HUES64 (cell line): ENCODE results near the gene SMS.

Experiments
- H3K27ac ChIP-seq: 2 replicates; pipeline ENCODE4 v1.7.0; 2013; ENCODE audit warnings: low read depth, low read length, inconsistent platforms
- H3K27me3 ChIP-seq: 2 replicates; pipeline ENCODE4 v1.6.1; 2013; ENCODE audit warnings: mild to moderate bottlenecking, low read length; ENCODE audit not compliant: insufficient read depth
- H3K36me3 ChIP-seq: 2 replicates; pipeline ENCODE4 v1.6.1; 2013; ENCODE audit warnings: mild to moderate bottlenecking, low read length; ENCODE audit not compliant: insufficient read depth
- H3K4me1 ChIP-seq: 2 replicates; pipeline ENCODE4 v1.6.1; 2013; ENCODE audit warnings: mild to moderate bottlenecking, low read length, moderate library complexity; ENCODE audit not compliant: insufficient read depth
- H3K4me3 ChIP-seq: 2 replicates; pipeline ENCODE4 v1.5.1; 2013; ENCODE audit warnings: mild to moderate bottlenecking, low read length, moderate library complexity
- H3K9ac ChIP-seq: 2 replicates; pipeline ENCODE4 v1.6.1; 2013; ENCODE audit warnings: mild to moderate bottlenecking, low read depth, low read length
- H3K9me3 ChIP-seq: 2 replicates; pipeline ENCODE4 v1.6.1; 2013; ENCODE audit warnings: low read depth, low read length; ENCODE audit not compliant: insufficient read depth
- WGBS: fragments of 150-250, 120-280 bp; methylation state at CpG from one replicate; pipeline ENCODE4 v1.1.7; 2013; ENCODE audit warnings: missing lambda C conversion rate; 5-methylcytosine and 5-hydroxymethylcytosine counted together

Gene SMS

GRCh38 chrX:22012931-22013330, 72.4 kb downstream of the SMS start:
- H3K27ac ChIP-seq: no peak overlapping the region
- no peaks in the 10 kb centered on the region for H3K9me3 ChIP-seq
- no peaks in the 10 kb centered on the region for H3K27me3 ChIP-seq
- H3K9ac ChIP-seq: no peak overlapping the region
- no peaks in the 10 kb centered on the region for H3K36me3 ChIP-seq
- H3K4me3 ChIP-seq: no peak overlapping the region
- no peaks in the 10 kb centered on the region for H3K4me1 ChIP-seq
- WGBS: 94% methylated on average over 7 of the region's 7 CpGs

GRCh38 chrX:22015139-22015750, 74.7 kb downstream of the SMS start:
- H3K36me3 ChIP-seq: no peaks in the 10 kb centered on the region
- no peak overlapping the region for H3K9ac ChIP-seq
- no peaks in the 10 kb centered on the region for H3K9me3 ChIP-seq
- H3K27me3 ChIP-seq: no peaks in the 10 kb centered on the region
- H3K4me3 ChIP-seq: no peak overlapping the region
- no peak overlapping the region for H3K27ac ChIP-seq
- no peaks in the 10 kb centered on the region for H3K4me1 ChIP-seq
- WGBS: 93% methylated on average over 8 of the region's 9 CpGs

- Histone ChIP-seq H3K9ac (no peak overlapping the region), H3K4me1 (no peaks in the 10 kb centered on the region), H3K27me3 (no peaks in the 10 kb centered on the region), H3K27ac (no peak overlapping the region), H3K36me3 (no peaks in the 10 kb centered on the region), H3K9me3 (no peaks in the 10 kb centered on the region), H3K4me3 (no peak overlapping the region)
- 98% methylated on average over 6 of the region's 10 CpGs for WGBS
Observed at GRCh38 chrX:22021751-22022324, 81.3 kb downstream of the SMS start.

- 19% methylated on average over 2 of the region's 2 CpGs for WGBS
- no peak overlapping the region for H3K4me3 ChIP-seq
- H3K27ac ChIP-seq: no peak overlapping the region
- H3K9me3 ChIP-seq: no peaks in the 10 kb centered on the region
- H3K36me3 ChIP-seq: no peaks in the 10 kb centered on the region
- H3K4me1 ChIP-seq: no peaks in the 10 kb centered on the region
- H3K27me3 ChIP-seq: no peaks in the 10 kb centered on the region
- no peak overlapping the region for H3K9ac ChIP-seq
Observed at GRCh38 chrX:22024577-22024976, 84.1 kb downstream of the SMS start.

GRCh38 chrX:22025751-22026150, 85.2 kb downstream of the SMS start:
- Histone ChIP-seq H3K27ac (no peak overlapping the region), H3K27me3 (no peaks in the 10 kb centered on the region), H3K4me1 (no peaks in the 10 kb centered on the region), H3K9ac (no peak overlapping the region), H3K9me3 (no peaks in the 10 kb centered on the region), H3K4me3 (no peak overlapping the region), H3K36me3 (no peaks in the 10 kb centered on the region)
- WGBS: 89% methylated on average over 7 of the region's 7 CpGs

- H3K4me1 ChIP-seq: no peaks in the 10 kb centered on the region
- H3K27ac ChIP-seq: no peak overlapping the region
- H3K9me3 ChIP-seq: no peaks in the 10 kb centered on the region
- no peaks in the 10 kb centered on the region for H3K27me3 ChIP-seq
- no peak overlapping the region for H3K4me3 ChIP-seq
- no peak overlapping the region for H3K9ac ChIP-seq
- WGBS: 96% methylated on average over 4 of the region's 4 CpGs
- no peaks in the 10 kb centered on the region for H3K36me3 ChIP-seq
Observed at GRCh38 chrX:22026731-22027130, 86.2 kb downstream of the SMS start.

GRCh38 chrX:22032084-22032483, 91.6 kb downstream of the SMS start, which contains the start of gene PHEX:
Gene PHEX, plus strand, starts transcription at chrX:22032325. Its CDS starts 681 bp downstream, at chrX:22033006.
- no peaks in the 10 kb centered on the region for H3K9me3 ChIP-seq
- H3K27ac ChIP-seq: no peak within 1 kb of the TSS
- H3K4me3 ChIP-seq: no peak within 1 kb of the TSS
- no peak within 1 kb of the TSS for H3K9ac ChIP-seq
- no CpG with 5 or more reads among the region's 1 CpG for WGBS
- H3K36me3 ChIP-seq: no peaks in the 10 kb centered on the region
- H3K27me3 ChIP-seq: no peaks in the 10 kb centered on the region
- no peaks in the 10 kb centered on the region for H3K4me1 ChIP-seq

- Histone ChIP-seq H3K4me1 (no peaks in the 10 kb centered on the region), H3K9me3 (no peaks in the 10 kb centered on the region), H3K36me3 (no peaks in the 10 kb centered on the region), H3K9ac (no peak overlapping the region), H3K27me3 (no peaks in the 10 kb centered on the region), H3K4me3 (no peak overlapping the region), H3K27ac (no peak overlapping the region)
- 91% methylated on average over 6 of the region's 6 CpGs for WGBS
Observed at GRCh38 chrX:22032506-22032905, 92.0 kb downstream of the SMS start.

GRCh38 chrX:22033818-22034217, 93.3 kb downstream of the SMS start:
- no peaks in the 10 kb centered on the region for H3K4me1 ChIP-seq
- H3K27ac ChIP-seq: no peak overlapping the region
- H3K4me3 ChIP-seq: no peak overlapping the region
- H3K9ac ChIP-seq: no peak overlapping the region
- H3K36me3 ChIP-seq: no peaks in the 10 kb centered on the region
- H3K9me3 ChIP-seq: no peaks in the 10 kb centered on the region
- WGBS: 45% methylated on average over 2 of the region's 5 CpGs
- no peaks in the 10 kb centered on the region for H3K27me3 ChIP-seq

GRCh38 chrX:22035236-22035635, 94.7 kb downstream of the SMS start:
- H3K27ac ChIP-seq: no peak overlapping the region
- no peak overlapping the region for H3K9ac ChIP-seq
- H3K4me1 ChIP-seq: no peaks in the 10 kb centered on the region
- no peaks in the 10 kb centered on the region for H3K36me3 ChIP-seq
- H3K9me3 ChIP-seq: no peaks in the 10 kb centered on the region
- no peak overlapping the region for H3K4me3 ChIP-seq
- whole genome bisulfite sequencing: no CpG with 5 or more reads among the region's 1 CpG
- no peaks in the 10 kb centered on the region for H3K27me3 ChIP-seq

- H3K27me3 ChIP-seq: no peaks in the 10 kb centered on the region
- no peaks in the 10 kb centered on the region for H3K9me3 ChIP-seq
- H3K4me1 ChIP-seq: no peaks in the 10 kb centered on the region
- H3K9ac ChIP-seq: no peak overlapping the region
- no peak overlapping the region for H3K27ac ChIP-seq
- no peaks in the 10 kb centered on the region for H3K36me3 ChIP-seq
- WGBS: 98% methylated on average over 2 of the region's 2 CpGs
- no peak overlapping the region for H3K4me3 ChIP-seq
Observed at GRCh38 chrX:22037225-22037624, 96.7 kb downstream of the SMS start.
